HepG2 (cell line): Measurements from ENCODE around the gene SAE1. TPM values are rescaled to one million over a fixed set of nuclear protein-coding genes. Genes with fewer than 3 reads are reported as not detected.

ENCODE experiments used
- ASH2L ChIP-seq: fragments of 300-600, 200-600 bp; sonication (generic); IDR thresholded peaks from 2 replicates; pipeline ENCODE4 v1.7.0; 2017; ENCODE audit warnings: low read depth, mild to moderate bottlenecking, moderate library complexity, mixed read lengths, low read length; ENCODE audit not compliant: insufficient read length
- ATF7 ChIP-seq, 2 experiments: fragments of 450-650 bp in 1 of 2; sonication (generic) in 1 of 2; formaldehyde crosslinking in 1 of 2; IDR thresholded peaks; 2 replicates each; pipeline versions ENCODE4 v1.4.0 to v1.6.1; 2016 to 2020; ENCODE audit warnings: antibody characterized with exemption in 1 of 2, mild to moderate bottlenecking in 1 of 2, missing genetic modification reagents in 1 of 2
- DPF2 ChIP-seq: sonication (generic); formaldehyde crosslinking; IDR thresholded peaks from 2 replicates; pipeline ENCODE4 v1.4.0; 2020; ENCODE audit warnings: mild to moderate bottlenecking, low read depth, missing genetic modification reagents, borderline replicate concordance
- EP300 ChIP-seq, 3 experiments: sonication (generic) in 1 of 3; formaldehyde crosslinking in 1 of 3; IDR thresholded peaks; 2 replicates each; pipeline versions ENCODE4 v1.5.1 to v1.6.1; 2011 to 2020; ENCODE audit warnings: low read depth in 2 of 3, low read length in 2 of 3, borderline replicate concordance in 1 of 3, improper control_type of control experiment in 1 of 3, mild to moderate bottlenecking in 1 of 3, missing genetic modification reagents in 1 of 3, moderate library complexity in 1 of 3
- ETV6 ChIP-seq: sonication (generic); formaldehyde crosslinking; conservative IDR thresholded peaks from 2 replicates; pipeline ENCODE4 v1.4.0; 2020; ENCODE audit warnings: missing genetic modification reagents
- GABPB1 ChIP-seq: IDR thresholded peaks from 2 replicates; pipeline ENCODE4 v1.6.1; 2016; ENCODE audit warnings: mild to moderate bottlenecking, missing genetic modification reagents, moderate library complexity, missing compliant biosample characterization
- MATR3 ChIP-seq: sonication (generic); formaldehyde crosslinking; IDR thresholded peaks from 2 replicates; pipeline ENCODE4 v1.4.0; 2020; ENCODE audit warnings: missing genetic modification reagents
- MED1 ChIP-seq: sonication (generic); formaldehyde crosslinking; IDR thresholded peaks from 2 replicates; pipeline ENCODE4 v1.4.0; 2020; ENCODE audit warnings: missing genetic modification reagents
- MTF1 ChIP-seq: sonication (generic); formaldehyde crosslinking; IDR thresholded peaks from 2 replicates; pipeline ENCODE4 v1.5.0; 2020; ENCODE audit warnings: missing genetic modification reagents
- POLR2AphosphoS5 ChIP-seq: IDR thresholded peaks from 2 replicates; pipeline ENCODE4 v1.6.1; 2012; ENCODE audit warnings: low read depth, low read length
- XRCC5 ChIP-seq: fragments of 200-400 bp; formaldehyde crosslinking; optimal IDR thresholded peaks from 2 replicates; pipeline ENCODE3; 2017; ENCODE audit warnings: mild to moderate bottlenecking, low read length
- ZEB1 ChIP-seq: IDR thresholded peaks from 2 replicates; pipeline ENCODE4 v1.6.1; 2012; ENCODE audit warnings: mild to moderate bottlenecking, low read depth, inconsistent platforms; ENCODE audit not compliant: insufficient replicate concordance
- ZNF180 ChIP-seq: sonication (generic); formaldehyde crosslinking; IDR thresholded peaks from 2 replicates; pipeline ENCODE4 v1.4.0; 2020; ENCODE audit warnings: low read depth, missing genetic modification reagents, borderline replicate concordance
- ZNF232 ChIP-seq: sonication (generic); formaldehyde crosslinking; IDR thresholded peaks from 2 replicates; pipeline ENCODE4 v1.4.0; 2020; ENCODE audit warnings: missing genetic modification reagents, borderline replicate concordance
- ZNF441 ChIP-seq: sonication (generic); formaldehyde crosslinking; IDR thresholded peaks from 2 replicates; pipeline ENCODE4 v1.7.0; 2021; ENCODE audit warnings: missing genetic modification reagents, borderline replicate concordance
- polyA plus RNA-seq, 8 experiments: library from polyadenylated mRNA; depleted of rRNA in 3 of 8; stranded (reverse) in 7 of 8; unstranded in 1 of 8; fragments of >200 nt; fragmentation: Illumina TruSeq in 4 of 8; extraction: Trizol in 4 of 8; gene quantifications; 2 replicates each; pipeline versions ENCODE4 v1.2.1 to v1.2.3, GENCODE V29; 2011 to 2016; ENCODE audit warnings: low read depth in 4 of 8, missing spikeins in 1 of 8, mixed read lengths in 1 of 8; ENCODE audit not compliant: insufficient read depth in 1 of 8
- total RNA-seq, 5 experiments: library from RNA; depleted of rRNA; stranded (reverse); fragments of >200 nt; fragmentation: Illumina TruSeq; extraction: Trizol; gene quantifications; 2 replicates each; pipeline ENCODE4 v1.2.3, GENCODE V29; 2016; ENCODE audit warnings: low read depth in 1 of 5
- TF ChIP-seq, protein P1 (sequence below): sonication (generic); formaldehyde crosslinking; IDR thresholded peaks from 2 replicates; pipeline ENCODE4 v1.9.0; 2022; ENCODE audit warnings: missing genetic modification reagents, mild to moderate bottlenecking, borderline replicate concordance
- TF ChIP-seq, protein P2 (sequence below): sonication (generic); formaldehyde crosslinking; IDR thresholded peaks from 2 replicates; pipeline ENCODE4 v1.5.0; 2020; ENCODE audit warnings: mild to moderate bottlenecking, missing genetic modification reagents
- TF ChIP-seq, protein P3 (sequence below): IDR thresholded peaks from 2 replicates; pipeline ENCODE4 v1.6.1; 2018; ENCODE audit warnings: missing genetic modification reagents
- TF ChIP-seq, protein P4 (sequence below): sonication (generic); formaldehyde crosslinking; IDR thresholded peaks from 2 replicates; pipeline ENCODE4 v1.5.1; 2020; ENCODE audit warnings: missing genetic modification reagents, mild to moderate bottlenecking, borderline replicate concordance

SAE1 gene
- total and polyA plus RNA-seq, 2 of the 13 experiments (the other 11 are each of a cell fraction or from before 2014, with no cell fraction given) = 87.6 to 197 TPM

DNA sequence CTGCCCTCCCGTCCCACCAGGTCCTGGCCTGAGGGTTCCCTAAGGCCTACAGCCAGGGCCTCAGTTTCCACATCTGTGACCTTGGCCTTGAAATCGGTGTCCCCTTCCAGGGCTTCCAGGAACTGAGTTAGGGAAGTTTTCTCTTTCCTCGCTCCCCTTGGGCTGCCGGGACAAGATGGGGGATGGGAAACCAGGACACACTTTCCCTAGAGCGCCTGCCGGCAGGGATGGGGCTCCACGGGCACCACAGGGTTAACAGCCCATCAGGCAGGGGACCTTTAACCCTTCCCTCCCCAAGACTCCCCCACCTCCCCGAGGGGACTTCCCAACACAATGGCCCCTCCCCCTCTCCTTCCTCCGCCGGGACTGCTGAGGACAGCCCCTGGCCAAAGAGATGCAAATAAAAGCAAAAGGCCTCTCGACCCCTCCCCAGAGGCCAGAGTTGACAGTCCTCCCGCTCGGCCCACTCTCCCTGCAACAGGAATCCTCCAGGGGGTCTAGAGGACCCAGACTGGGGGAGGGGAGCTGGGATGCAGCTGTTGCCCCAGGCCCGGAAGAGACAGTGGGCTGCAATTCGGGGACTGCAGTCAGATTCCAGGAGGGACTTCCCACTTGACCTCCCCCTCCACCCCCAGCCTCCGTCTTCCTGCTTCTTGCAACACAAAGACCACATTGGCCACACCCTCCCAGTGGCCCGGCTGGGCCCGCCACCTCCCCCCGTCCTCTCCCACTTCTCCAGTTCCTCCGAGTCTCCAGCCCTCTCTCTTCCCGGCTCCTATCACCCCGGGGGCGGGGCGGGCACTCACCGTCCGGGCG lies 96.9 kb downstream of the SAE1 start (continued):
- TF ChIP-seq MED1 (CRISPR knock-in tag) (peak; percentile 52; the same call in 1 of the 2 replicates), ZNF180 (CRISPR knock-in tag) (no peak), MATR3 (CRISPR knock-in tag) (no peak), ATF7 (IDR thresholded peaks at IDR 0.05) (no peak), ATF7 (CRISPR knock-in tag; IDR thresholded peaks at IDR 0.05) (peak; percentile 23; the same call in 1 of the 2 replicates), ZEB1 (peak; percentile 78), ZNF232 (CRISPR knock-in tag) (no peak), EP300 (IDR thresholded peaks at IDR 0.05; ENCODE audit: low read depth in 2 of 2, low read length in 2 of 2) (peak; percentile 7 to 13; a peak in 1 of 4 replicates), EP300 (CRISPR knock-in tag; IDR thresholded peaks at IDR 0.05; ENCODE audit: borderline replicate concordance) (peak; percentile 12; the same call in 1 of the 2 replicates), ETV6 (CRISPR knock-in tag) (peak; percentile 55; the same call in 1 of the 2 replicates), ASH2L (peak; percentile 62), GABPB1 (CRISPR knock-in tag) (peak; percentile 63), ZNF441 (CRISPR knock-in tag) (peak; percentile 34), XRCC5 (peak; percentile 77), POLR2AphosphoS5 (0 out of 2 replicates have a peak, but pooled peaks have one; percentile 21), DPF2 (CRISPR knock-in tag) (peak; percentile 69; the same call in 1 of the 2 replicates), MTF1 (CRISPR knock-in tag) (0 out of 2 replicates have a peak, but pooled peaks have one; percentile 11)
- TF ChIP-seq, protein P1, sequence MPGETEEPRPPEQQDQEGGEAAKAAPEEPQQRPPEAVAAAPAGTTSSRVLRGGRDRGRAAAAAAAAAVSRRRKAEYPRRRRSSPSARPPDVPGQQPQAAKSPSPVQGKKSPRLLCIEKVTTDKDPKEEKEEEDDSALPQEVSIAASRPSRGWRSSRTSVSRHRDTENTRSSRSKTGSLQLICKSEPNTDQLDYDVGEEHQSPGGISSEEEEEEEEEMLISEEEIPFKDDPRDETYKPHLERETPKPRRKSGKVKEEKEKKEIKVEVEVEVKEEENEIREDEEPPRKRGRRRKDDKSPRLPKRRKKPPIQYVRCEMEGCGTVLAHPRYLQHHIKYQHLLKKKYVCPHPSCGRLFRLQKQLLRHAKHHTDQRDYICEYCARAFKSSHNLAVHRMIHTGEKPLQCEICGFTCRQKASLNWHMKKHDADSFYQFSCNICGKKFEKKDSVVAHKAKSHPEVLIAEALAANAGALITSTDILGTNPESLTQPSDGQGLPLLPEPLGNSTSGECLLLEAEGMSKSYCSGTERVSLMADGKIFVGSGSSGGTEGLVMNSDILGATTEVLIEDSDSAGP (CRISPR knock-in tag) = peak; percentile 52; the same call in 1 of the 2 replicates
- TF ChIP-seq, protein P2, sequence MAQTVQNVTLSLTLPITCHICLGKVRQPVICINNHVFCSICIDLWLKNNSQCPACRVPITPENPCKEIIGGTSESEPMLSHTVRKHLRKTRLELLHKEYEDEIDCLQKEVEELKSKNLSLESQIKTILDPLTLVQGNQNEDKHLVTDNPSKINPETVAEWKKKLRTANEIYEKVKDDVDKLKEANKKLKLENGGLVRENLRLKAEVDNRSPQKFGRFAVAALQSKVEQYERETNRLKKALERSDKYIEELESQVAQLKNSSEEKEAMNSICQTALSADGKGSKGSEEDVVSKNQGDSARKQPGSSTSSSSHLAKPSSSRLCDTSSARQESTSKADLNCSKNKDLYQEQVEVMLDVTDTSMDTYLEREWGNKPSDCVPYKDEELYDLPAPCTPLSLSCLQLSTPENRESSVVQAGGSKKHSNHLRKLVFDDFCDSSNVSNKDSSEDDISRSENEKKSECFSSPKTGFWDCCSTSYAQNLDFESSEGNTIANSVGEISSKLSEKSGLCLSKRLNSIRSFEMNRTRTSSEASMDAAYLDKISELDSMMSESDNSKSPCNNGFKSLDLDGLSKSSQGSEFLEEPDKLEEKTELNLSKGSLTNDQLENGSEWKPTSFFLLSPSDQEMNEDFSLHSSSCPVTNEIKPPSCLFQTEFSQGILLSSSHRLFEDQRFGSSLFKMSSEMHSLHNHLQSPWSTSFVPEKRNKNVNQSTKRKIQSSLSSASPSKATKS = 0 out of 2 replicates have a peak, but pooled peaks have one; percentile 84
- TF ChIP-seq, protein P3, sequence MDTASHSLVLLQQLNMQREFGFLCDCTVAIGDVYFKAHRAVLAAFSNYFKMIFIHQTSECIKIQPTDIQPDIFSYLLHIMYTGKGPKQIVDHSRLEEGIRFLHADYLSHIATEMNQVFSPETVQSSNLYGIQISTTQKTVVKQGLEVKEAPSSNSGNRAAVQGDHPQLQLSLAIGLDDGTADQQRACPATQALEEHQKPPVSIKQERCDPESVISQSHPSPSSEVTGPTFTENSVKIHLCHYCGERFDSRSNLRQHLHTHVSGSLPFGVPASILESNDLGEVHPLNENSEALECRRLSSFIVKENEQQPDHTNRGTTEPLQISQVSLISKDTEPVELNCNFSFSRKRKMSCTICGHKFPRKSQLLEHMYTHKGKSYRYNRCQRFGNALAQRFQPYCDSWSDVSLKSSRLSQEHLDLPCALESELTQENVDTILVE (CRISPR knock-in tag) = 0 out of 2 replicates have a peak, but pooled peaks have one; percentile 38
- TF ChIP-seq, protein P4, sequence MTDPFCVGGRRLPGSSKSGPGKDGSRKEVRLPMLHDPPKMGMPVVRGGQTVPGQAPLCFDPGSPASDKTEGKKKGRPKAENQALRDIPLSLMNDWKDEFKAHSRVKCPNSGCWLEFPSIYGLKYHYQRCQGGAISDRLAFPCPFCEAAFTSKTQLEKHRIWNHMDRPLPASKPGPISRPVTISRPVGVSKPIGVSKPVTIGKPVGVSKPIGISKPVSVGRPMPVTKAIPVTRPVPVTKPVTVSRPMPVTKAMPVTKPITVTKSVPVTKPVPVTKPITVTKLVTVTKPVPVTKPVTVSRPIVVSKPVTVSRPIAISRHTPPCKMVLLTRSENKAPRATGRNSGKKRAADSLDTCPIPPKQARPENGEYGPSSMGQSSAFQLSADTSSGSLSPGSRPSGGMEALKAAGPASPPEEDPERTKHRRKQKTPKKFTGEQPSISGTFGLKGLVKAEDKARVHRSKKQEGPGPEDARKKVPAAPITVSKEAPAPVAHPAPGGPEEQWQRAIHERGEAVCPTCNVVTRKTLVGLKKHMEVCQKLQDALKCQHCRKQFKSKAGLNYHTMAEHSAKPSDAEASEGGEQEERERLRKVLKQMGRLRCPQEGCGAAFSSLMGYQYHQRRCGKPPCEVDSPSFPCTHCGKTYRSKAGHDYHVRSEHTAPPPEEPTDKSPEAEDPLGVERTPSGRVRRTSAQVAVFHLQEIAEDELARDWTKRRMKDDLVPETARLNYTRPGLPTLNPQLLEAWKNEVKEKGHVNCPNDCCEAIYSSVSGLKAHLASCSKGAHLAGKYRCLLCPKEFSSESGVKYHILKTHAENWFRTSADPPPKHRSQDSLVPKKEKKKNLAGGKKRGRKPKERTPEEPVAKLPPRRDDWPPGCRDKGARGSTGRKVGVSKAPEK (CRISPR knock-in tag) = no peak
